GM12891 (cell line): Measurements from ENCODE around the gene FREM1.

Experiments
- DNase-seq: peaks from one replicate; pipeline ENCODE4 v3.0.0; 2011; ENCODE audit warnings: low spot score; ENCODE audit not compliant: insufficient read length
- FAIRE-seq: peaks from 2 replicates; lab custom pipeline; 2011; peaks lifted over from hg19 to GRCh38; lab: Jason Lieb, UNC
- PAX5 ChIP-seq: IDR thresholded peaks from 2 replicates; pipeline ENCODE4 v1.6.1; 2011; ENCODE audit warnings: low read length, moderate library complexity, mild to moderate bottlenecking; ENCODE audit not compliant: insufficient read depth, severe bottlenecking
- POLR2A ChIP-seq: IDR thresholded peaks from 2 replicates; pipeline ENCODE4 v1.6.1; 2011; ENCODE audit warnings: low read depth, low read length, control low read depth
- POLR2AphosphoS5 ChIP-seq: IDR thresholded peaks from 2 replicates; pipeline ENCODE4 v1.6.1; 2011; ENCODE audit warnings: low read depth, low read length, control low read depth
- POU2F2 ChIP-seq: IDR thresholded peaks from 2 replicates; pipeline ENCODE4 v1.6.1; 2011; ENCODE audit warnings: low read depth, mild to moderate bottlenecking, control low read depth, low read length, moderate library complexity
- SPI1 ChIP-seq: IDR thresholded peaks from 2 replicates; pipeline ENCODE4 v1.6.1; 2011; ENCODE audit warnings: low read depth, low read length, control low read depth
- TAF1 ChIP-seq: IDR thresholded peaks from 2 replicates; pipeline ENCODE4 v1.6.1; 2011; ENCODE audit warnings: low read depth, low read length, control low read depth

Gene FREM1

GRCh38 chr9:14849296-14849695 is 60.9 kb downstream of the FREM1 start:
- DNase-seq = no peak
- TF ChIP-seq TAF1 (no peak), POLR2A (no peak), PAX5 (no peak), POU2F2 (no peak), POLR2AphosphoS5 (no peak), SPI1 (no peak)

GRCh38 chr9:14846871-14847311 is 63.3 kb downstream of the FREM1 start:
- DNase-seq = peak; percentile 50
- TF ChIP-seq PAX5 = no peak
- no peak for TF ChIP-seq POLR2AphosphoS5
- TF ChIP-seq POU2F2 = no peak
- TF ChIP-seq SPI1 = no peak
- TF ChIP-seq TAF1 = no peak
- TF ChIP-seq POLR2A = no peak
- FAIRE-seq = peak; percentile 70

More at GRCh38 chr9:14849296-14849695, 60.9 kb downstream of the FREM1 start:
- FAIRE-seq = no peak

- FAIRE-seq (no peak), DNase-seq (no peak)
- TF ChIP-seq POLR2A (no peak), POLR2AphosphoS5 (no peak), TAF1 (no peak), POU2F2 (no peak), SPI1 (no peak), PAX5 (no peak)
These were observed 67.1 kb downstream of the FREM1 start for GRCh38 chr9:14843163-14843562.

- no peak for DNase-seq
- no peak for FAIRE-seq
- no peak for TF ChIP-seq PAX5
- TF ChIP-seq POLR2AphosphoS5 = no peak
- TF ChIP-seq POLR2A = no peak
- TF ChIP-seq POU2F2 = no peak
- TF ChIP-seq TAF1 = no peak
- TF ChIP-seq SPI1 = no peak
These were observed 68.0 kb downstream of the FREM1 start for GRCh38 chr9:14842269-14842668.

GRCh38 chr9:14838701-14839100 is 71.5 kb downstream of the FREM1 start:
- no peak for TF ChIP-seq PAX5
- TF ChIP-seq POLR2A = no peak
- no peak for TF ChIP-seq TAF1
- TF ChIP-seq POU2F2 = no peak
- TF ChIP-seq SPI1 = no peak
- no peak for TF ChIP-seq POLR2AphosphoS5
- FAIRE-seq (no peak), DNase-seq (no peak)

GRCh38 chr9:14836885-14837284 is 73.3 kb downstream of the FREM1 start:
- no peak for FAIRE-seq
- DNase-seq = no peak
- TF ChIP-seq PAX5 (no peak), SPI1 (no peak), TAF1 (no peak), POU2F2 (no peak), POLR2AphosphoS5 (no peak), POLR2A (no peak)

- TF ChIP-seq POLR2A (no peak), POLR2AphosphoS5 (no peak), SPI1 (no peak), TAF1 (no peak), POU2F2 (no peak)
- no peak for DNase-seq
These were observed 78.6 kb downstream of the FREM1 start for GRCh38 chr9:14831661-14832060.

GRCh38 chr9:14831074-14831473 is 79.2 kb downstream of the FREM1 start:
- FAIRE-seq = no peak
- no peak for TF ChIP-seq TAF1
- TF ChIP-seq POLR2AphosphoS5 = no peak
- TF ChIP-seq PAX5 = no peak
- TF ChIP-seq SPI1 = no peak
- no peak for TF ChIP-seq POLR2A
- no peak for TF ChIP-seq POU2F2
- DNase-seq = no peak

More at GRCh38 chr9:14831661-14832060, 78.6 kb downstream of the FREM1 start:
- no peak for FAIRE-seq

GRCh38 chr9:14830057-14830456 is 80.2 kb downstream of the FREM1 start:
- DNase-seq (no peak), FAIRE-seq (no peak)
- TF ChIP-seq TAF1 (no peak), POLR2AphosphoS5 (no peak)

GRCh38 chr9:14829204-14829603 is 81.0 kb downstream of the FREM1 start:
- DNase-seq = no peak
- no peak for FAIRE-seq
- TF ChIP-seq POU2F2 (no peak), POLR2A (no peak), PAX5 (no peak), SPI1 (no peak), POLR2AphosphoS5 (no peak), TAF1 (no peak)

- FAIRE-seq (no peak), DNase-seq (no peak)
- TF ChIP-seq TAF1 (no peak), PAX5 (no peak), POLR2A (no peak), POU2F2 (no peak)
These were observed 82.4 kb downstream of the FREM1 start for GRCh38 chr9:14827805-14828204.

- TF ChIP-seq POU2F2 (no peak), SPI1 (no peak), POLR2AphosphoS5 (no peak), POLR2A (no peak), PAX5 (no peak), TAF1 (no peak)
- DNase-seq = no peak
- FAIRE-seq = no peak
These were observed 85.7 kb downstream of the FREM1 start for GRCh38 chr9:14824481-14824880.
